MM.1S (cell line): ENCODE data around the gene CACNG4.

ENCODE experiments used
- CTCF ChIP-seq: fragments of 300-600 bp; sonication (generic); IDR thresholded peaks from 2 replicates; pipeline ENCODE4 v1.5.1; 2016; ENCODE audit warnings: antibody characterized with exemption, low read length, mixed read lengths
- EZH2 ChIP-seq: fragments of 300-600 bp; sonication (generic); optimal IDR thresholded peaks from 2 replicates; pipeline ENCODE3; 2017; ENCODE audit warnings: low read depth, mild to moderate bottlenecking, antibody characterized with exemption, low read length, mixed read lengths
- EZH2phosphoT487 ChIP-seq: fragments of 300-600 bp; sonication (generic); IDR thresholded peaks from 2 replicates; pipeline ENCODE4 v1.6.1; 2018; ENCODE audit warnings: antibody characterized with exemption, low read length

- TF ChIP-seq EZH2 (no peak), CTCF (no peak), EZH2phosphoT487 (no peak)
Measured at GRCh38 chr17:66944351-66945146, 20.0 kb upstream of the CACNG4 start.
